ENCODE results near the gene PEX5L. TPM values are rescaled to one million over a fixed set of nuclear protein-coding genes. Genes with fewer than 3 reads are reported as not detected.
"Not testable (repeated sequence)": the region's sequence is repeated elsewhere in the genome, so short reads cannot be mapped to it uniquely, and the experiment has no call there.

PEX5L gene, protein sequence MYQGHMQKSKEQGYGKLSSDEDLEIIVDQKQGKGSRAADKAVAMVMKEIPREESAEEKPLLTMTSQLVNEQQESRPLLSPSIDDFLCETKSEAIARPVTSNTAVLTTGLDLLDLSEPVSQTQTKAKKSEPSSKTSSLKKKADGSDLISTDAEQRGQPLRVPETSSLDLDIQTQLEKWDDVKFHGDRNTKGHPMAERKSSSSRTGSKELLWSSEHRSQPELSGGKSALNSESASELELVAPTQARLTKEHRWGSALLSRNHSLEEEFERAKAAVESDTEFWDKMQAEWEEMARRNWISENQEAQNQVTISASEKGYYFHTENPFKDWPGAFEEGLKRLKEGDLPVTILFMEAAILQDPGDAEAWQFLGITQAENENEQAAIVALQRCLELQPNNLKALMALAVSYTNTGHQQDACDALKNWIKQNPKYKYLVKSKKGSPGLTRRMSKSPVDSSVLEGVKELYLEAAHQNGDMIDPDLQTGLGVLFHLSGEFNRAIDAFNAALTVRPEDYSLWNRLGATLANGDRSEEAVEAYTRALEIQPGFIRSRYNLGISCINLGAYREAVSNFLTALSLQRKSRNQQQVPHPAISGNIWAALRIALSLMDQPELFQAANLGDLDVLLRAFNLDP
- total RNA-seq: under 0.01 TPM

DNA sequence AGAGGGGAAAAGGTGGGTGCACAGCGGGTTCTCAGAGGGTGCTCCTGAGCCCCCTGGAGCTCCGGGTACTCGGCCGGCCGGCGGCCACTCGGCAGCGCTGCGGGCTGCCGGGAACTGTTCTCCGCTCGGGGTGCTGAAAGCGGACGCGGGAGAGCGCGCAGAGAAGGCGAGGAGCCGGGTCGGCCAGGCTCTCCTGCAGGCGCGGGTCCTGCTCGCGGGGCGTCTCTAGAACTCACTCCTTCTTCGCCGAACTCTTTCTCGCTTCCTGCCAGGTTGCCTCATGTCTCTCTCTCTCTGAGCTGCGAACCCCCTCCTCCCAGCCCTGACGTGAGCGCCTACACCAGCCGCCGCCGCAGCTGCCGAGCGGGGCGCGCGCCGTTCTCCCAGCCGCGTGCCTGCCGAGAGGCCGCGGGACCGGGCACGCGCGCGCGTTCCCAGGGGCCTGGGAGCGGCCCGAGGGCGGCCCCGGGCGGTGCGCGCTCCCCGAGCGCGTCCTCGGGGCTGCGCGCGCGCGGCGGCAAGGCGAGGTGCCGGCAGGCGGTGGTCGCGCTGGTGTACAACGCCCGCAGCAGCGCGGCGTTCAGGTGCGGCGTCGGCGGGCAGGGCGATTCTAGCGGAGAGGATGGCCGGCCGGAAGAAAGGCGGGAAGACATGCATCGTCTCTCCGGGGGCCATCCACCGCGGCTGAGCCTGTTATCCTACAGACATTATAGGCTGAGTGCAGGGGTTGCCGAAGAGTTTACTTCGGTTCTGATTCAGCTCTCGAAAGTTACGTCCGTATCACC, at the start of gene PEX5L:
Gene PEX5L, minus strand, starts transcription at position 267 of the 785 bp plus-strand sequence. CDS start 338 bp downstream, outside the sequence.
- DNase-seq (ENCODE audit: low read depth in 2 of 3, low spot score in 2 of 3): peak in 2 of 3 donors; percentile 49 to 64

DNA sequence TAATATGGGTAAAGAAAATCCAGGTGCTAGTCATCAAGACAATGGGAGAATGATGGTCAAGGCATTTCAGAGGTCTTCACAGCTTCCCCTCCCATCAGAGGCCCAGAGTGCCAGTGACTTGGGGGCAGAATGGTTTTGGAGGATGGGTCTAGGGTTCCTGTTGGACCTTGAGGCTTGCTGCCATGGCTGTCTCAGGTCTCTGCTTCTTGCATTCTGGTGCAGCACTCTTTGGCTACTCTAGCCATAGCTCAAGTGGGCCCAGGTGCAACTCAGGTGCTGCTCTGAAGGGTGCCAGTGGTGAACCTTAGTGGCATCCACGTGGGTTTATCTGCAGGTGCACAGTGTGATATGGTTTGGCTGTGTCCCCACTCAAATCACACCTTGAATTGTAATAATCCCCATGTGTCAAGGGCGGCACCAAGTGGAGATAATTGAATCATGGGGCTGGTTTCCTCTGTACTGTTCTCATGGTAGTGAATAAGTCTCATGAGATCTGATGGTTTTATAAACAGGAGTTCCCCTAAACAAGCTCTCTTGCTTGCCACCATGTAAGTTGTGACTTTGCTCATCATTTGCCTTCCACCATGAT, 48.5 kb upstream of the PEX5L start:
- DNase-seq (ENCODE audit: low read depth in 2 of 3, low spot score in 2 of 3): peak in 1 of 3 donors; percentile 17

DNA sequence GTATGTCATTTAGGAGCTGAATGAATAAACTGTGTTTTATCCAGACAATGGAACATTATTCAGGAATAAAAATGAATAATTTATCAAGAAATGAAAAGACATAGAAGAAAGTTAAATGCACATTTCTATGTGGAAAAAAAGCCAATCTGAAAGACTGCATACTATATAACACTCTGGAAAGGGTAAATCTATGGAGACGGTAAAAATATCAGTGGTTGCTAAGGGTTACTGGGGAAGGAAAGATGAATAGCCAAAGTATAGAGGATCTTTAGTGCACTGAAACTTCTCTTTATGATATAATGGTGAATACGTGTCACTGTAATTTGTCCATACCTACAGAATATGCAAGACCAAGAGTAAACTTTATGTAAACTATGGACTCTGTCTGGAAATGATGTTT, 46.0 kb upstream of the PEX5L start:
- DNase-seq (ENCODE audit: low read depth in 2 of 3, low spot score in 2 of 3): no peak

DNA sequence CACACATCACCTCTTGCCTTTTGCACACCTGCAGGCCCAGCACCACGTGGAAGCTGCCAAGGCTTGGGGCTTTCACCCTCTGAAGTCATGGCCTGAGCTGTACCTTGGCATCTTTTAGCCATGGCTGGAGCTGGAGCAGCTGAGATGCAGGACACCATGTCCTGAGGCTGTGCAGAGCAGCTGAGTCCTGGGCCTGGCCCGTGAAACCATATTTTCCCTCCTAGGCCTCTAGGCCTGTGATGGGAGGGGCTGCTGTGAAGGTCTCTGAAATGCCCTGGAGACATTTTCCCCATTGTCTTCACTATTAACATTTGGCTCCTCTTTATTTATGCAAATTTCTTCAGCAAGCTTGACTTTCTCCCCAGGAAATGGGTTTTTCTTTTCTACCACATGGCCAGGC, 41.9 kb upstream of the PEX5L start:
- DNase-seq (ENCODE audit: low read depth in 2 of 3, low spot score in 2 of 3): no peak

DNA sequence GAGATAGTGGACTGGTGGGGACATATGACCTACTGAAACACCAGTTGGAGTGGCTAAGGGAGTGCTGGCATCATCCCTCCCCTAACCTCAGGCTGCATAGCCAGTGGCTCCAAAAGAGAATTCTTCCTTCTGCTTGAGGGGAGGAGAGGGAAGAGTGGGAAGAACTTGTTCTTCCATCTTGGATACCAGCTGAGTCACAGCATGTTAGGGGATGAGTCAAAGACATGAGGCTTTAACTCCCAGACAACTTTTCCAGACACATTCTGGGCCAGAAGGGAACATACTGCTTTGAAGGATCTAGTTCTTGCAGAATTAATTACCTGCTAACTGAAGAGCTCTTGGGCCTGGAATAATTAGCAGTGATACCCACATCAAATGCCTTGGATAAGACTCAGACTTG, 36.8 kb upstream of the PEX5L start:
- no peak for DNase-seq (ENCODE audit: low read depth in 2 of 3, low spot score in 2 of 3)

DNA sequence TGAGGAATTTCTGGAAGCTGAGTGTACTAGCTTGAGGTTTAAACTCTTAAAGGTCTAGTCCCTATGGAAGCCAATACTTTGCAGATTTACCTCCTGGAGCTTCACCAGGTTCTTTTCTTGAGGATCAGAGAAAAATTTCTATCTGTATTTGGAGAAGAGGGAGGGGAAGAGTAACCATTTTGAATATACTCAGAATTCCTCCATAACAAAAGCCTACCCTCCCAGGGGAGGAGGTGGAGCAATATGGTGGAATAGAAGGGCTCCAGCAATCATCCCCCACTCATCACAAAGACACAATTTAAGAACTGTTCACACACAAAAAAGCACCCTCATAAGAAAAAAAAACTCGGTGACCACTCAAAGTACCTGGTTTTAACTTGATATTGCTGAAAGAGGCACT, 36.0 kb upstream of the PEX5L start:
- no peak for DNase-seq (ENCODE audit: low read depth in 2 of 3, low spot score in 2 of 3)

DNA sequence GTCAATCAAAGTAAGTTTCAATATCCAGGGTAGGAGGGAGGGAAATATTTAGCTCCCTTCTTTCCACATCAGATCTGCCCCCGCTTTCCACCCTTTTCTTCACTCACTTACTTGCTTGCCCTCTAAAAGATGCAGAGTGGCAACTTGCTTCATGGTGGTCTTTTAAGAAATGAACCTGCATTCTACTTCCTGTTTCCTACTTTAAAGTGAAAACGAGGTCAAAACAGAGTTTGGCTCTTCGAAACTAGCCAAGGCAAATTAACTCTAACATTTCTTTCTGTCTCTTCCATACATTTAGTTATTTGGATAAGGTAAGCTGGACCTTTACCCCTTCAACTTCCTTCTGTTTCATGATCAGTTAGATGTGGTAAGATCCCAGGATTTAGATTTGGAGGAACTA, 34.2 kb upstream of the PEX5L start:
- no peak for DNase-seq (ENCODE audit: low read depth in 2 of 3, low spot score in 2 of 3)

DNA sequence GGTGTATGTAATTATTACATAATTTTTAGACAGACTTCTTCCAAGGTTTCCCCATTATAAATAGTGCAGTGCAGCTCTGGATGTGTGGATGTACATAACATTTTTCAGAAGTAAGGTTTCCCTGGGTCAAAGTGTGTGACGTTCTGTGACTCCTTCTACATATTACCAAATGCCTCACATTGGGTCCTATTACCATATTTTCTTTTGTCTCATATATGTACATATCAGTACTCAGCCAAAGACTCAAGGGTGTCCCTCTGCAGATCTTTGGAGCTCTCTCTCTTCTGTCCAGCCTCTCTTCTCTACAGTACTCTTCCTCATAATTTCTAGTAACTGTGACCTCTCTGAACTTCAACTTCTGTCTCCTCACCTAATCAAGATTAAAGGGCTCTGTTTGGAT, 31.3 kb upstream of the PEX5L start:
- DNase-seq (ENCODE audit: low read depth in 2 of 3, low spot score in 2 of 3): no peak

DNA sequence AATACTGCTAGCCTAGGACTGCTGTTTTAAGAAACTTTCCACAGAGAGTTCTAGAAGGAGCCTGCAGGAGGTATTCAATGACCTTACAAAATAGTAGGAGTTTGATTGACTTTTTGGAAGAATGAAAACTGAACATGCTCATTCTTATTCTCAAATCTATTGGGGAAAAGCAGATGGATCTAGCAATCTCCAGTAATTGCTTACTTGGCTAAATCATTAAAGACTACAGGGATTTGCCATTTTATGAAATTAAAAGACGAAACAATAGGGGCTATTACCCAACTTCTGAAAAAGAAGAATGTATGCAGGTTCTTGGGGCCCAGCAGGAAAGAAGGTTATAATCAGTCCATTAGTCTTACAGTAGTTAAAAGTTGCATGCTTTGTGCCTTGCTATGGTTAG, 29.9 kb upstream of the PEX5L start:
- no peak for DNase-seq (ENCODE audit: low read depth in 2 of 3, low spot score in 2 of 3)

DNA sequence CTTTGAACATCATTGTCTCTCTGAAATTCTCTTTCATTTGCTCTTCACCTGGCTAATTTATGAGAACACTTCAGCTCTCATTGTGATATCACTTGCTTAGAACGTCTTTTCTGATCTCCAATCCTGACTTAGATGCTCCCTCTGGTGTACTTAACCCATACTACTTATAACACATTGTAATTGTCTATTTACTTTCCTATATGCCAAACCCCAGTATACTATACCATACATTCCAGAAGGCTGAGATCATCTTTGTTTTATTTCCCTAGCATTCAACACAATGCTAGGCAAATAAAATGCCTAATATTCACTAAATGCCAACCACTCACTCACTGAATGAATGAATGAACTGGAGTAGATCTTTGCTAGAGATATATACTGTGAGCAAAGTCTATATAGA, 27.0 kb upstream of the PEX5L start:
- no peak for DNase-seq (ENCODE audit: low read depth in 2 of 3, low spot score in 2 of 3)

DNA sequence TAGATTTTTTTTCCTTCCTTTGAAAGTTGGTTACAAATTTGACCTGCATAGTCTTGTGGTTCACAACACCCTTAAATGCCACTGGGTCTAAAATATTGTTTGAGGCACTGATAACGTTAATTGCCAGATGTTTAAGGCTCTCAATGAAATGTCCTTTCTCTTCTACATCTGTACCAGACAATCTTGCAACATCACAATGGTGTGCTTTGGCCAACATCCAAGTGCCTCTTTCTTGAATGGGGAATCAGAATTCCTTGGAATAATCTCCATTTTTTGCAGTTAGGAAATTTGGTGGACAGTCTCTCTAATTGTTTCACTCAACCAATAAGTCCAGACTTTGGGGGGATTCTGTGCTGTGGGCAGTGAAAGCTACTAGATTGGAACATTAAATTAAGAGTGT, 26.0 kb upstream of the PEX5L start:
- no peak for DNase-seq (ENCODE audit: low read depth in 2 of 3, low spot score in 2 of 3)

DNA sequence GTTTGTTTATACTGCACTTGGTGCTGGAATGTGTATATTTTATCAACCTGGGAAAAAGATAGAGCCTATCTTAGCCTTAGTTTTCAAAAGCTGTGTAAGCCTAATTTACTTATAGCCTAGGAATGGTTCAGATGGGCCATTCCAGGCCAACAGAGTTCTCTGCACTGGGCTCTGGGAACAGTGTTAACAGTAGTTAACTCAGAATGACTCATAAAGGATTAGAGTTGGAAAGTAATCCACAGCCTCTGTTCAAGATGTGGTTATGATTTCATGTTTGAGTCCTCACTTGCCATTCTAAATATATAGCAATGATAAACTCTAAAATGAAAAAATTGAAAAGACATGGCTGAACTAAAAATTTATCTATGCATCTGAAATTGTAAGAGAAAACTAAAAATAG, 22.6 kb upstream of the PEX5L start:
- DNase-seq (ENCODE audit: low read depth in 2 of 3, low spot score in 2 of 3): no peak

DNA sequence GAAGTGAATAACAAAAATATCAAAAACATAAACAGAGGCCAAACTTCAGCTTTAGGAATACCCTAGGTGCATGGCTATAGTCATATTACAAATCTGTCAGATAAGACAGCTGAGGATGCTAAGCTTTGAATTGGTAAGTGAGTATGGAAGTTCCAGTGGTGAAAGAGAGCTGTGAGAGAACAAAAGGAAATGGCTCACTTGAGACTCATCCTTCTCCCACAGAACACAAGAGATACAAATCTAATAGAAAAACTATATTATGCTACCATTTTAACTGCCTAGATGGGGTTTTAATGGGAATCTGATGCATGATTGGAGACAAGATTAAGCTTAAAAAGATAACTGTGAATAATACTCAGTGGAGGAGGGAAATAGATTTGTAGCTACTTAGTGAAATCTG, 21.5 kb upstream of the PEX5L start:
- DNase-seq (ENCODE audit: low read depth in 2 of 3, low spot score in 2 of 3): no peak

DNA sequence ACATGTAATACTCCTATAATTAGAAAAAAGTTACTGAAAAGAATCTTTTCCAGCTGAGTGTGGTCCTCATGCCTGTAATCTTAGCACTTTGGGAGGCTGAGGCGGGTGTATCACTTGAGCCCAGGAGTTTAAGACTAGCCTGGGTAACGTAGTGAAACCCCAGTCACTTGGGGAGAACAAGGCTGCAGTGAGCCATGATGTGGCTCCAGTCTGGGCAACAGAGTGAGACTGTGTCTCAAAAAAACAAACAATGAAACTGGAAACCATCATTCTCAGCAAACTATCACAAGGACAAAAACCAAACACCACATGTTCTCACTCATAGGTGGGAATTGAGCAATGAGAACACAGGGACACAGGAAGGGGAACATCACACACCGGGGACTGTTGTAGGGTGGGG, 18.9 kb upstream of the PEX5L start:
- DNase-seq (ENCODE audit: low read depth in 2 of 3, low spot score in 2 of 3): not testable (repeated sequence)

DNA sequence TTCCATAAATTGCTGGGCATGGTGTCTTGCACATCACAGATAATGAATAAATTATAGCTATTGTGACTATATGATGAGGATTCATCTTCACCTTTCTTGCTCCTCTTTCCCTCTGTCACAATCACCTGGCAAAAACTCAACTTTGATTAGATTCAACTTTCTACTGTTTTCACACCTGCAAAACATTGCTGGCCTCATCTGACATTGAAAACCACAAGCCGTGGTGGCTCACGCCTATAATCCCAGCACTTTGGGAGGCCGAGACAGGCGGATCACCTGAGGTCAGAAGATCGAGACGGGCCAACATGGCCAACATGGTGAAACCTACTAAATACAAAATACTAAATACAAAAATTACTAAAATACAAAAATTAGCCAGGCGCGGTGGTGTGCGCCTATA, 12.7 kb upstream of the PEX5L start:
- DNase-seq (ENCODE audit: low read depth in 2 of 3, low spot score in 2 of 3): no peak

DNA sequence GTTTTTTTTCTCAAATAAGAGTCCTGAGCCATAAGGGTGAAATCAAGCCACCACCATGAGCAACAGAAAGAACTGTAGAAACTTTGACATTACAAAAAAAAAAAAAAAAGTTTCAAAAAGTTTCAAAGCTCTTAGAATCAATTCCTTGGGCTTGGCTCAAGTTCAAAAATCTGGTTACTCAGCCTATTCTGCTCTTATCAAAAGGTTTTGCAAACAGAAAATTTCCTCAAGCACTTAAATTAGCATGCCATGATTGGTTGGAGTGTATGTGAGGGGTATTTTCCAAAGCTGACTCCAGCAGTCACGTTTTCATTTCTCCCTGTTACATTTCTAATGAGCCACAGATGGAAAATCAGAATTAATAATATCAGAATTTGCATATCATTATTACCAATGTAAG, 12.1 kb upstream of the PEX5L start:
- no peak for DNase-seq (ENCODE audit: low read depth in 2 of 3, low spot score in 2 of 3)

DNA sequence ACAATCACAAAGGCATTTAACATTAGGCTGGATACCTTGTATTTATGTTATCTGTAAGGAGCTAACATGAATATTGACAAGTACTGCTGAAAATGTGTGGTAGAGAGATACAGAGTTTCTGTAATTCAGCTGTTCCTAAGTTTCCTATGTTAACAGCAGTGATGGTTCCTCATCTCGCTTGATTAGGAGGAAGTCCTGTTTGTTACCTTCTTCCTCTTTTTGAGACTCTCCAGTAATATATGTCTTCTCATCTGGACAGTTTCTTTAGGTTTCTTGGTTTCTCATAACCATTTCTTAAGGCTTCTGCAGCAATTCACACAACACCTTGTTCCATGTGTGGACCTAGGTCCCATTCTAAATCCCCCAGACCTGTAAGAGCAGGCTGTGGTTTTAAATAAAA, 11.4 kb upstream of the PEX5L start:
- peak in 2 of 3 donors; percentile 6 to 55 for DNase-seq (ENCODE audit: low read depth in 2 of 3, low spot score in 2 of 3)

DNA sequence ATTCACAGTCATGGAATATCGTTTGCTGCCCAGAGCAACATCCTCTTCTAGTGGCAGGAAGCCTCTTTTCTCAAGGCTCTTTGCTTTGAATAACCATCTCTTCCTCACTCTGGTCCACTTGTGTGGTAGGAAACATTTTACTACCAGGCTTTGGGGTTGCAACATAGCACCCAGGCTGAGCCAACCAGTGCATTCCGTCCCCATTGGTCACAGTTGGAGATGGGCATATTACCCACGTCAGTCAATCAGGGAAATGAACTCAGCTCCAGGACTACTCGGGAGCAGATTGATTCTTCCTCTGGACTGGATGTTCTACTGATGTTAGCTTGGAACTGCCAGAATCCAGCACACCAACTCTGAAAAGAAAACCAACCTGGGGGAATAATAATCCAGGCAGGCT, 4.2 kb upstream of the PEX5L start:
- DNase-seq (ENCODE audit: low read depth in 2 of 3, low spot score in 2 of 3): no peak

DNA sequence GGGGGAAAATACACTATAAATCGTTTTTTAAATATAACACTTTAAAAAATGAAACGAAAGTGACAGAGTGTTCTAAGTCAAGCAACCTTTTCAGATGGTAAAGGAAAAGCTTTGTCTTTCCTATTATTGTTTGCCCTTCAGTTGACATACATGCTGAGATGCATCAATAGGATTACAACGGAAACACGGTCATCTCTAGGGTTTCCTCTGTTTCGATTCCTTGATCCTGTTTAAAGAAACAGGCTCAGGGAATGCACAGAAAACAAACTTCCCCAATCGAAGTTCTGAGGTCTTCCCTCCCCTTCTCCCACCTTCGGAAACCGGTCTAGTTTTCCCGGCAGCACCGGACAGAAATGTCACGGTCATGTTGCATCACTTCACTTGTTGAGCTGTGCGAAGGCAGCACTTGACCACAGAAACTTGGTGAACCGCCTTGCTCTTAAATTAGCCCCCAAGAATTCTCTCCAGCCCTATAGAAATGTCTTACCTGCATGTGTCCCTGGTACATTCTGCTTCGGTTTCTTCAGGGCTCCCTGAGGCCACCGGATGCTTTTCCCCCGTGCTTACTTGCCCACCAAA, 556 bp downstream of the PEX5L start:
- peak in 1 of 3 donors; percentile 4 for DNase-seq (ENCODE audit: low read depth in 2 of 3, low spot score in 2 of 3)

DNA sequence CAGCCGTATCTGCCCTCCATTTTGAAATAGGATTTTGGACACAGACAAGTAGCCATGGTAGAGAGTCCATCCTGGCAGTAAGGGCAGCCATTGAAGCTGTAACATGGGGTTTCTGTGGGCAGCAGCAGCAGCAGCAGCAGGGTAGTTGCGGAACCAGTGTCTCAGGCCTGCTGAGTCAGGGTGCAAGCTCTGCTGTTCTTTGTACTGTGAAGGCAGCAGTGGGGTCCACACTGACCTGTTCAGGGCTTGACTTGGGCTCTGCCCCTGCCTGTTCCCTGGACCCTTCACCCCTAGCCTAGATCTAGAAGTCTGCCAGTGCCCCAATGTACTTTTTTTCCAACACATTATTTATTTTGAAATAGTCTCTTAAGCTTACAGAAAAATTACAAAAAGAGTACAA, 9.7 kb downstream of the PEX5L start:
- DNase-seq (ENCODE audit: low read depth in 2 of 3, low spot score in 2 of 3): no peak

DNA sequence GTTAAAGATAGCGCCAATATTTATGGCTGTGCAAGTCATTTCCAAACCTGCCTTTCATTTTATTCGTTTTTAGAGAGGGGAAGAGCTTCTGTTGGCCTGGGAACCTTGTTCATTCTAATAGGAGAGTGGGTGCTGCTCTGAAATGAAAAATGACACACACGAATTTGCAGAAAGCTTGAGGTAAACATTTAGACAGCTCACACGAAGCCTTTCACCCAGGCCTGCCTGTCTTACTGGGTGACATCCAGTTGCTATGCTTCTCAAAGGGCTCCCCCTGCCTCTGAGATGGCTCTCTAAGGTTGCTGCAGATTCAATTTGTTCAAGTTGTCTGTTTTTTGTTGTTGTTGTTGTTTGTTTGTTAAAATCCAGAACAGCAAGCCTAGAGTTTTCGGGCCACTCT, 18.2 kb downstream of the PEX5L start:
- DNase-seq (ENCODE audit: low read depth in 2 of 3, low spot score in 2 of 3): no peak
